T-helper 22 cell (primary cell): ENCODE data around the gene SNAPC2.
"Not testable (repeated sequence)": the region's sequence is repeated elsewhere in the genome, so short reads cannot be mapped to it uniquely, and the experiment has no call there.

Experiments used
- DNase-seq: peaks from one replicate; pipeline ENCODE4 v3.0.0-alpha.2; 2020; ENCODE audit warnings: low read depth

The SNAPC2 gene

DNA sequence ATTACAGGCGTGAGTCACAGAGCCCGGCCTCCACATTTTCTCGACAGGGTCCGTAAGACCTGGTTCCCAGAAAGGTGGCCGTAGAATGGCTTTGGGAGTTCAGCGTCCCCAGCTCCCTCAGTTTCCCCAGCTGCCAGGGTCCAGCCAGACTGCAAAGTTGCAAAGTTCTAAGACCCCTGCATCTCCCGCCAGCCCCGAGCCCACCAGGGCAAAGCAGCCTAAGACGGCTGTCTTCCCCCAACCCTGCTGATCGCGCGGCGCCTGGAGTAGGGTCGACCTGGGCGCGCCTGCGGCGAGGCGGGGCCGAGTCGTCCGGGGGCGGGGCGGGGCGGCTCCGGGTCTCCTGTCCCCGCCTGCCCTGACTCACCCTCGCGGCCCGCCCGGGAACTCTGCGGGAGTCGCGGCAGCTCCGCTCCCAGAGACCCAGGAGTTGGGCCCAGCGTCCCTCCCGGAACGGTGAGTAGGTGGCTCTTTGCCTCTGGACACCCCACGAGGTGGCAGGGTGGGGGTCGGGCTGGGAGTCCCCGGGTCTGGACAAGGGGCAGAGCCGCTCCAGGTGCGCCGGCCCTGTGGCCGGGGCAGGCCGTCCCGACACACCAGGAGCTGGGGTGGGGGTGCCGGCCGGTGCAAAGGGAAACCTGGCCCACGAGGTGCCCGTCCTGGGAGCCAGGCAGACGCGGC is 31.9 kb upstream of the SNAPC2 start, which contains the start of gene LRRC8E:
Gene LRRC8E, plus strand, starts transcription at position 366 of the 681 bp plus-strand sequence. CDS start 7,094 bp downstream, outside the sequence.
- no peak for DNase-seq

DNA sequence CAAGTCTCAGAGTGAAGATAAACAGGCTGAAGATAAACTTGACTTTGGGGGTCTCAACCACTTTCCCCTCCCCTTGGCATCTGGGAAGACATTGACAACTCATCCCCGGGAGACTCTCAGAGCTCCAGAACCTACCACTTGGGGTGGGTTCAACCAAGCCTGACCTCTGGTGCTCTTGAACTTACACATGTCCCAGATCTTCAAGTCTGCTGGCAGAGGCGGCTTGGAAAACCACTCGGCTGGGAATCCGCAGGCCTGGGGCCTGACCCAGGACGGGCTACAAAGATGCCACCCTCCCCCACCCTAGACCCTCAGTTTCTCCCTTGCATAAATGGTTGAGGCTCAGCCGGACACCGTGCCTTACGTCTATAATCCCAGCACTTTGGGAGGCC is 31.3 kb upstream of the SNAPC2 start:
- DNase-seq, result no peak

DNA sequence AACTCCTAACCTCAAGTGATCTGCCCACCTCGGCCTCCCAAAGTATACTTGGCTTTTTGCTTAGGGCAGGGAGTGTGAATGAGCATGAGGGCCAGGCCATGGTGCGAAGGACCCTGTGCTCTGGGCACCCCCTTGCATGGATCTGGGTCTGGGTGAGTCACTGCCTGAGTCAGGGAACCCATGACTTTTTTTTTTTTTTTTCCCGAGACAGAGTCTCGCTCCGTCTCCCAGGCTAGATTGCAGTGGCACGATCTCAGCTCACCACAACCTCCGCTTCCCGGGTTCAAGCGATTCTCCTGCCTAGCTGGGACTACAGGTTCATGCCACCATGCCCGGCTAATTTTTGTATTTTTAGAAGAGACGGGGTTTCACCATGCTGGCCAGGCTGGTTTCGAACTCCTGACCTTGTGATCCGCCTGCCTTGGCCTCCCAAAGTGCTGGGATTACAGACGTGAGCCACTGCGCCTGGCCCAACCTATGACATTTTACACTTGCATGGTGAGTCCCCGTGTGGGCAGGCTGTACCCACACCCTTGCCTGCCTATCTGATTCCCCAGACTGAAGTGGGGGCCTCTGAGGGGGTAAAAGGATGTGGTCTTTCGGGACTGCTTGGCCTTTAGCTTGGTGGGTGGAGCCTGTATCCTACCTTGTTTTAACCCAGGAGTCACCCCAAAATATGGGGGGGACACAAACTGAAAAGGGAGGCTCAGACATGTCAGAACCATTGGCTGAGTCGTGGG is 26.6 kb upstream of the SNAPC2 start:
- not testable (repeated sequence) for DNase-seq

DNA sequence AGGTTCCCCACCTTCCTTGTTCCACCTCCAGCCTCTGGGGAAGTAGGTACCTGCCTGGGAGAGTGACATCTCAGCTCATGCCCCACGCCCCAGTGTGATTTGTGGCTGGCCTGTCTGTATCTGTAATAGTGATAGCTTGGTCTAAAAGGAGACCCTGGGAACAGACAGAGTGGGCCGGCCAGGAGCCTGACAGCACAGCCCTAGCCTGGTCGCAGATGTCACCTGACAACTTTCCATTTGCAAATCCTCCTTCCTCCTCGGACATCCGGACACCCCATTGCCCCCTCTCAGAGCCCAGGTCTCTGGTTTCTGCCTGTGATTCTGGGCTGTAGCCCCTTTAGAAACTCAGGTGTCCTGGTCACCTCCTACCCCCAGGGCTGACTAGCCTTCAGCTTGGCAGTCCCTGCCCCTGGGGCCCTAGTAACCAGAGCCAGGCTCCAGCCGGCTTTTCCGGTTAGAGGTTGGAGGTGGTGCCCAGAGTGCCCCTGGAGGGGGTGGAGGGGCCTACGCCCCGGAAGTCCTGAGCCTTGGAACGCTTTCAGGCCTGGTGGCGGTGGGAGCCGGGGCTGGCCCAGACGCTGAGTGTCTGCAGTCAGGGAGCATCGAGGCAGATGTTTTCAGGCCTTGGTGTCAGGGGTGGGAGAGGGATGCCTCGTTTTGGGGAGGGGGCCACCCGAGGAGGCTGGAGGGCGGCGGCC is 25.4 kb upstream of the SNAPC2 start:
- DNase-seq, result no peak

DNA sequence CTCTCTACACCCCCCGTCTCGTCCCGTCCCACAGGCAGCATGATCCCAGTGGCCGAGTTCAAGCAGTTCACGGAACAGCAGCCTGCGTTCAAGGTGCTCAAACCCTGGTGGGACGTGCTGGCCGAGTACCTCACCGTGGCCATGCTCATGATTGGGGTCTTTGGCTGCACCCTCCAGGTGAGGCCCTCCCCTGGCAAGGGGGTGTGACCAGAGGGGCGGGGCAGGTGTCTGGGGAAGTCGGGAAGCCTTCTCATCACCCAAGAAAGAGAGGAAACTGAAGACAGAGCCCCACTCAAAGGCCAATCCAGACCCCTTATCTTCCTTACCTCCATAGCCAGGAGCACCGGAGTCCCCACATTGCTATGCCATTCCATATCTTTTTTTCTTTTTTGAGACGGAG is 24.6 kb upstream of the SNAPC2 start:
- no peak for DNase-seq

GRCh38 chr19:7897292-7897691 is 22.8 kb upstream of the SNAPC2 start:
- DNase-seq, result no peak

GRCh38 chr19:7898967-7899366 is 21.2 kb upstream of the SNAPC2 start:
- DNase-seq, result no peak

DNA sequence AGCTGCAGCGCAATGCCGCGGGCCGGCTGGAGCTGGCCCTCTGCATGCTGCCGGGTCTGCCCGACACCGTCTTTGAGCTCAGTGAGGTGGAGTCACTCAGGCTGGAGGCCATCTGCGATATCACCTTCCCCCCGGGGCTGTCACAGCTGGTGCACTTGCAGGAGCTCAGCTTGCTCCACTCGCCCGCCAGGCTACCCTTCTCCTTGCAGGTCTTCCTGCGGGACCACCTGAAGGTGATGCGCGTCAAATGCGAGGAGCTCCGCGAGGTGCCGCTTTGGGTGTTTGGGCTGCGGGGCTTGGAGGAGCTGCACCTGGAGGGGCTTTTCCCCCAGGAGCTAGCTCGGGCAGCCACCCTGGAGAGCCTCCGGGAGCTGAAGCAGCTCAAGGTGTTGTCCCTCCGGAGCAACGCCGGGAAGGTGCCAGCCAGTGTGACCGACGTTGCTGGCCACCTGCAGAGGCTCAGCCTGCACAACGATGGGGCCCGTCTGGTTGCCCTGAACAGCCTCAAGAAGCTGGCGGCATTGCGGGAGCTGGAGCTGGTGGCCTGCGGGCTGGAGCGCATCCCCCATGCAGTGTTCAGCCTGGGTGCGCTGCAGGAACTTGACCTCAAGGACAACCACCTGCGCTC is 20.3 kb upstream of the SNAPC2 start:
- no peak for DNase-seq

- DNase-seq, result no peak
Measured at GRCh38 chr19:7900401-7900870, 19.7 kb upstream of the SNAPC2 start.

DNA sequence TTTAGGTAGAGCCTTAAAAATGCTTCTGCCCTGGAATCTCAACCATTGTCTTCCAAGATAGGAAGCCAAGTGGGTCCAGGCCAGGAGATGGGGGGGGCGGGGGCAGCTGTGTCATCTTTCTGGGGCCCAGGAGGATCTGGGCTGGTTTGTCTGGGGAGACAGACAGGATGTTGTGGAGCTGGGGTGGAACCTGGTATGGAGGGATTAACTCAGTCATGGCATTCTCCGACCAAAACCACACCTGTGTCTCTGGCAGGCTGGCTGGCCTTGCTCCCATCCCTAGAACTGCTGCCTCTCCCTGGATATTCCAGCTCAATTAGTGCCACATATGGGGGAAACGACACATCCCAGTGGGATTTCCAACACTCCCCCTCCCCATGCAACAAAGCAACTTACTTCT is 19.2 kb upstream of the SNAPC2 start:
- no peak for DNase-seq

- DNase-seq, result no peak
Measured at GRCh38 chr19:7901337-7901736, 18.8 kb upstream of the SNAPC2 start.

DNA sequence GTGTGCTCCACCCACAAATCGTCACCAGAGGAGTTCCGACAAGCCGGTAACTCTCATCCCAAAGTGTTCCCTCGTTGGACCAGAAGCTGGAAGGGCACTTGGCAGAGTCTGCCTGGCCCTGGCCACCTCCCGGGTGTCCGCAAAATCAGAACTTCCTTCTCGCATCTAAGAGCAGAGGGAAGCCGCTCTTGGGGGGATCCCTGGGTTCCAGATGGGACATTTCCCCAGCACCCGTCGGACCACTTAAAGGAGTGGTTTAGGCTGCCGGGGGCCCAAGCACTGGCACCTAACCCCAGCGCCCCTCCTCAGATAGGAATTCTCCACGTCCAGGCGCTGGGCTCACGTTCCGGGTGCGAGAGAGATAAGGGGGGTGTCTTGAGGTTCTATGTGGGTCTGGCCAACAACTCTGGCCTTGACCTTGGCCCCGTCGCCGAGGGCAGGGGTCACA is 17.3 kb upstream of the SNAPC2 start:
- DNase-seq, result no peak

GRCh38 chr19:7903244-7904073 is 16.7 kb upstream of the SNAPC2 start, which contains the start of gene MAP2K7:
MAP2K7 (plus strand) TSS chr19:7903877; CDS start chr19:7903945, 68 bp downstream.
- peak; percentile 99 for DNase-seq

GRCh38 chr19:7904074-7905020 is 15.8 kb upstream of the SNAPC2 start:
- DNase-seq, result peak; percentile 74

DNA sequence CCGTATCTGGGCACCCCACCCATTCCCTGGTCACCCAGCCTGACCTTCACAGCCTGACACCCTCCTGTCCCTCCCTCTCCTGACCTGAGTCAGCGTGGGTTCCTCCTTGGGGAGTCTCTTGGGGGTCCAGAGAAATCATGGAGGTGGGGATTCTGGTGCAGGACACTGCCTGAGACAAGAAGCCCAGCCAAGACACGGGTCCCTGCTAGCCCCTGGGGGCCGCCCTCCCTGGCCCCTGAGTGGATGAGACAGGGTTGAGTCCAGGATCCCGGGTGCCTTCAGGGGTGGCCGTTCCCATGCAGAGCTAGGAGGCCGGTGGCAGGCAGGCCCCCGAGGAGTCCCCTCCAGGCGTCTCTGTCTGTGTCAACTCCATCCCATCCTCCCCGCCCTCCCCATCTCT is 14.9 kb upstream of the SNAPC2 start:
- DNase-seq, result no peak

- DNase-seq, result no peak
Measured at GRCh38 chr19:7905859-7906258, 14.3 kb upstream of the SNAPC2 start.

DNA sequence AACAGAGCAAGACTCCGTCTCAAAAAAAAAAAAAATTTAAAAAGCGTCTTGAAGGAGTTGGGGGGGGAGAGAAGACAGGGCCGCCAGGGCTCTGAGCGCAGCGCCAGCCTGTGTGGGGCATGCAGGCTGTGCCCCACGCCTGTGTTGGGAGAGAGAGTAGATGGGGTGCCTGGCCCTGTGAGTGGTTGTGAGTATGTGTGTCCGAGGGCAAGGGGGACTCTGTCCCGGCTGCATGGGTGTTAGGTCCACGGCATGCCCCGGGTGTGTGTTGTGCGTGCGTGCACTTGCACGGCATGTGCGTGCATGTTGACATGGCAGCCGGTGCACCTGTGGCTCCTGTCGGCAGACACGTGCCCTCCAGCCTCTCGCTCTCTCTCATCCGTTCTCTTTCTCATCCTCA is 13.0 kb upstream of the SNAPC2 start:
- no peak for DNase-seq

DNA sequence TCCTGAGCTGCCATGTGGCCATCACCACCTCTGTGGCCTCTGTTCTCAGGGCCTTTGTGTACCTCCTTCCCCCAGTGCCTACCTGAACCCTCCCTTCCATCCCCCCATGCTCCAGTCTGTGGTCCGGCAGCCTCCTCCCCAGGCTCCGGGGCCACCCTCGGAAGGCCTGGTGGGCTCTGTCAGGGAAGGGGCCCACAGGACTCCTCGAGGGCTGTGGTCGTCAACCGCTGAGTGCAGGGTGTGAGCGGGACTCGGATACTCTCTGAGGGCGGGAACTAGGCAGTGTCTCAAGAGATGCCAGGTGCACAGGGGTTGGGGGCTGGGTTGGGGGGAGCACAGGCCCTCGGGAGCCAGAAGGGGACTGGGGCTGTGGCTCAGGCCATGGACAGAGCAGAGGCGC is 12.6 kb upstream of the SNAPC2 start:
- no peak for DNase-seq

DNA sequence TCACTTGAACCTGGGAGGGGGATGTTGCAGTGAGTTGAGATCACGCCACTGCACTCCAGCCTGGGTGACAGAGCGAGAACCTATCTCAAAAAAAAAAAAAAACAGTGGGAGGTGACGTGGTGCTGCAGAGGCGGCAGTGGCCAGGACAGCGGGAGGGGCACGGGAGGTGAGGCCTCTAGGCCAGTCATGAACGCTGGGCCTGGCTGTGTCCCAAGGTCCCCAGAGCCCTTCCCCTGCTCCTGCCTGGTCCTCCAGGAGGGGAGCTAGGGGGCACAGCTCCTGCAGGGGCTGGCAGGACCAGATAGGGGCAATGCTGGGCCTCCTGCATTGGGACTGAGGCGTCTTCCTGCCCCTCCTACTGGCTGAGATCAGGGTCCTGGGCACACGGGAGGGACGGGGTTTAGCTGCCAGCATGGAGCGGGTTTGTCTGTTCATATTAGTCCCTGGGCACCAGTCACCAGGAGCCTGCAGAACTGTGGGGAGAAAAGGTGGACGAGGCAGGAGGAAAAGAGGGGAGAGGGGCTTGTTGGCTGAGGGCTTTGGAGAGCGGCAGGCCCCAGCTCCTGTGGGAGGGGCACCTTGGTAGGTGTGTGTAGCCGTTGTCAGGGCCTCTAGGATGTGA is 11.9 kb upstream of the SNAPC2 start:
- no peak for DNase-seq
